HEK293 (cell line): ENCODE measurements around the gene DCHS2.

Experiments used
- CTCF ChIA-PET: fragments of 350-600 bp; formaldehyde crosslinking; extraction: SDS; loops from one replicate; lab custom pipeline; 2021; ENCODE audit warnings: antibody characterized with exemption; lab: Yijun Ruan, JAX
- POLR2A ChIA-PET: fragments of 300-600 bp; formaldehyde crosslinking; extraction: SDS; loops from one replicate; lab custom pipeline; 2020; ENCODE audit warnings: antibody characterized with exemption, inconsistent platforms; lab: Yijun Ruan, JAX
- H3K27ac ChIP-seq: fragments of 200-500 bp; sonication (Bioruptor generic); 2 replicates; pipeline ENCODE4 v1.5.1; 2014; ENCODE audit warnings: low read depth, low read length, control low read depth, inconsistent platforms; ENCODE audit errors: extremely low read depth
- H3K36me3 ChIP-seq, 2 experiments: fragments of 200-500 bp in 1 of 2; sonication (Bioruptor generic) in 1 of 2; 1 replicate in 1 of 2; 2 replicates in 1 of 2; pipeline ENCODE4 v1.5.1; 2014 to 2017; ENCODE audit warnings: inconsistent platforms in 2 of 2, low read length in 2 of 2; ENCODE audit not compliant: control insufficient read depth in 2 of 2, insufficient read depth in 1 of 2
- H3K4me1 ChIP-seq: fragments of 200-500 bp; sonication (Bioruptor generic); 2 replicates; pipeline ENCODE4 v1.5.1; 2014; ENCODE audit warnings: mild to moderate bottlenecking, low read length, inconsistent platforms; ENCODE audit not compliant: control insufficient read depth, insufficient read depth
- H3K4me3 ChIP-seq: 2 replicates; pipeline ENCODE4 v1.5.1; 2011; ENCODE audit warnings: low read depth, mild to moderate bottlenecking, control low read depth, low read length, moderate library complexity
- H3K9me3 ChIP-seq: fragments of 200-500 bp; sonication (Bioruptor generic); 2 replicates; pipeline ENCODE4 v1.5.1; 2014; ENCODE audit warnings: low read depth, low read length, inconsistent platforms; ENCODE audit not compliant: control insufficient read depth, insufficient read depth
- AEBP2 ChIP-seq: fragments of 450-650 bp; formaldehyde crosslinking; IDR thresholded peaks from 2 replicates; pipeline ENCODE4 v1.5.1; 2016; ENCODE audit warnings: missing biosample characterization, missing genetic modification characterization, borderline replicate concordance
- GLIS1 ChIP-seq: fragments of 450-650 bp; formaldehyde crosslinking; IDR thresholded peaks from 2 replicates; pipeline ENCODE4 v1.5.1; 2016; ENCODE audit warnings: missing biosample characterization, missing genetic modification characterization
- KLF1 ChIP-seq: fragments of 450-650 bp; formaldehyde crosslinking; IDR thresholded peaks from 2 replicates; pipeline ENCODE4 v1.5.1; 2016; ENCODE audit warnings: missing biosample characterization, missing genetic modification characterization
- PRDM1 ChIP-seq: fragments of 450-650 bp; formaldehyde crosslinking; IDR thresholded peaks from 2 replicates; pipeline ENCODE4; 2016; ENCODE audit warnings: missing biosample characterization, missing genetic modification characterization
- SP2 ChIP-seq: fragments of 450-650 bp; formaldehyde crosslinking; IDR thresholded peaks from 2 replicates; pipeline ENCODE4 v1.5.1; 2016; ENCODE audit warnings: missing biosample characterization, missing genetic modification characterization
- SP3 ChIP-seq: fragments of 450-650 bp; formaldehyde crosslinking; IDR thresholded peaks from 2 replicates; pipeline ENCODE4 v1.5.1; 2016; ENCODE audit warnings: missing biosample characterization, missing genetic modification characterization
- ZBTB17 ChIP-seq: fragments of 450-650 bp; formaldehyde crosslinking; IDR thresholded peaks from 2 replicates; pipeline ENCODE4 v1.5.1; 2016; ENCODE audit warnings: missing biosample characterization, missing genetic modification characterization
- ZBTB20 ChIP-seq: fragments of 450-650 bp; formaldehyde crosslinking; IDR thresholded peaks from 2 replicates; pipeline ENCODE4 v1.5.1; 2016; ENCODE audit warnings: missing biosample characterization, missing genetic modification characterization
- ZNF114 ChIP-seq: fragments of 450-650 bp; formaldehyde crosslinking; IDR thresholded peaks from 2 replicates; pipeline ENCODE4 v1.5.0; 2017; ENCODE audit warnings: missing biosample characterization, missing genetic modification characterization
- ZNF121 ChIP-seq: fragments of 450-650 bp; formaldehyde crosslinking; IDR thresholded peaks from 2 replicates; pipeline ENCODE4 v1.5.1; 2016; ENCODE audit warnings: missing biosample characterization, missing genetic modification characterization
- ZNF140 ChIP-seq: fragments of 450-650 bp; formaldehyde crosslinking; IDR thresholded peaks from 2 replicates; pipeline ENCODE4 v1.5.1; 2016; ENCODE audit warnings: missing biosample characterization, missing genetic modification characterization
- ZNF169 ChIP-seq: fragments of 450-650 bp; formaldehyde crosslinking; IDR thresholded peaks from 2 replicates; pipeline ENCODE4 v1.5.1; 2016; ENCODE audit warnings: missing biosample characterization, missing genetic modification characterization
- ZNF274 ChIP-seq, 2 experiments: fragments of 200-500 bp in 1 of 2; fragments of 450-650 bp in 1 of 2; sonication (Bioruptor generic) in 1 of 2; formaldehyde crosslinking in 1 of 2; IDR thresholded peaks; 2 replicates each; pipeline versions ENCODE4 v1.5.1 to v1.6.1; 2014 to 2016; ENCODE audit warnings: borderline replicate concordance in 1 of 2, inconsistent platforms in 1 of 2, low read length in 1 of 2, missing biosample characterization in 1 of 2, missing genetic modification characterization in 1 of 2
- ZNF416 ChIP-seq: fragments of 450-650 bp; formaldehyde crosslinking; IDR thresholded peaks from 2 replicates; pipeline ENCODE4 v1.5.1; 2016; ENCODE audit warnings: missing biosample characterization, missing genetic modification characterization
- ZNF433 ChIP-seq: fragments of 450-650 bp; formaldehyde crosslinking; IDR thresholded peaks from 2 replicates; pipeline ENCODE4 v1.5.1; 2016; ENCODE audit warnings: missing biosample characterization, missing genetic modification characterization, low read depth
- ZNF510 ChIP-seq: fragments of 450-650 bp; formaldehyde crosslinking; IDR thresholded peaks from 2 replicates; pipeline ENCODE4 v1.5.1; 2018; ENCODE audit warnings: mild to moderate bottlenecking, missing genetic modification characterization, missing biosample characterization; ENCODE audit not compliant: insufficient replicate concordance
- ZNF558 ChIP-seq: fragments of 450-650 bp; formaldehyde crosslinking; IDR thresholded peaks from 2 replicates; pipeline ENCODE4 v1.5.1; 2016; ENCODE audit warnings: missing biosample characterization, missing genetic modification characterization
- ZNF596 ChIP-seq: fragments of 450-650 bp; IDR thresholded peaks from 2 replicates; pipeline ENCODE4 v1.5.0; 2018; ENCODE audit warnings: missing biosample characterization, mild to moderate bottlenecking, missing genetic modification characterization, moderate library complexity
- TF ChIP-seq, protein P1 (sequence below): fragments of 450-650 bp; formaldehyde crosslinking; IDR thresholded peaks from 2 replicates; pipeline ENCODE4 v1.5.1; 2017; ENCODE audit warnings: missing biosample characterization, missing genetic modification characterization
- TF ChIP-seq, protein P2 (sequence below): fragments of 450-650 bp; formaldehyde crosslinking; IDR thresholded peaks from 2 replicates; pipeline ENCODE4 v1.5.1; 2016; ENCODE audit warnings: missing biosample characterization, missing genetic modification characterization
- TF ChIP-seq, protein P3 (sequence below): fragments of 450-650 bp; formaldehyde crosslinking; IDR thresholded peaks from 2 replicates; pipeline ENCODE4 v1.5.1; 2016; ENCODE audit warnings: missing biosample characterization, missing genetic modification characterization, borderline replicate concordance

The DCHS2 gene

DNA sequence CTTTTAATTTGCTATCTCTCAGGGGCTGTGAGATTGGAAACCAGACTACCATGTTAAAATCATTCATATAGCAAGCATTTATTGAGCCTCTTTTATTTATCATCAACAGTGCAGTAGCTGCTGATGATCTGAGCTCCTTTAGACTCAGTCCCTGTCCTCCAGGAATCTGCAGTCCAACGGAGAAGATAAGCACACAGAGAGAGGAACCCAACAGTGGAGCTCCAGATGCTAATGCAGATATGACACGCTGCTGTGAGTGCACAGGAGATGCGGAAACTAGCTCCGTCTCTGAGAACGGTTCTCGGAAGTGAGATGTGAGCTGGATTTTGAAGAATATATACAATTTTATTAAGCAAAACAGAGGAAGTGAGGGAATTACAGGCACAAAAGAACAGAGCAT lies 35.4 kb downstream of the DCHS2 start:
- Histone ChIP-seq H3K9me3 (no peaks in the 10 kb centered on the region), H3K4me1 (no peaks in the 10 kb centered on the region), H3K4me3 (no peak overlapping the region), H3K27ac (no peak overlapping the region), H3K36me3 (no peaks in the 10 kb centered on the region)
- POLR2A ChIA-PET, result no interaction called here
- CTCF ChIA-PET, result no interaction called here
- TF ChIP-seq ZNF416 (tag by site-specific recombination), result no peak
- TF ChIP-seq ZNF596 (tag by site-specific recombination), result no peak
- no peak for TF ChIP-seq SP2 (tag by site-specific recombination)
- TF ChIP-seq ZNF140 (tag by site-specific recombination), result no peak
- TF ChIP-seq AEBP2, result no peak
- TF ChIP-seq, protein P1, sequence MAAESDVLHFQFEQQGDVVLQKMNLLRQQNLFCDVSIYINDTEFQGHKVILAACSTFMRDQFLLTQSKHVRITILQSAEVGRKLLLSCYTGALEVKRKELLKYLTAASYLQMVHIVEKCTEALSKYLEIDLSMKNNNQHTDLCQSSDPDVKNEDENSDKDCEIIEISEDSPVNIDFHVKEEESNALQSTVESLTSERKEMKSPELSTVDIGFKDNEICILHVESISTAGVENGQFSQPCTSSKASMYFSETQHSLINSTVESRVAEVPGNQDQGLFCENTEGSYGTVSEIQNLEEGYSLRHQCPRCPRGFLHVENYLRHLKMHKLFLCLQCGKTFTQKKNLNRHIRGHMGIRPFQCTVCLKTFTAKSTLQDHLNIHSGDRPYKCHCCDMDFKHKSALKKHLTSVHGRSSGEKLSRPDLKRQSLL, result no peak
- TF ChIP-seq, protein P2, sequence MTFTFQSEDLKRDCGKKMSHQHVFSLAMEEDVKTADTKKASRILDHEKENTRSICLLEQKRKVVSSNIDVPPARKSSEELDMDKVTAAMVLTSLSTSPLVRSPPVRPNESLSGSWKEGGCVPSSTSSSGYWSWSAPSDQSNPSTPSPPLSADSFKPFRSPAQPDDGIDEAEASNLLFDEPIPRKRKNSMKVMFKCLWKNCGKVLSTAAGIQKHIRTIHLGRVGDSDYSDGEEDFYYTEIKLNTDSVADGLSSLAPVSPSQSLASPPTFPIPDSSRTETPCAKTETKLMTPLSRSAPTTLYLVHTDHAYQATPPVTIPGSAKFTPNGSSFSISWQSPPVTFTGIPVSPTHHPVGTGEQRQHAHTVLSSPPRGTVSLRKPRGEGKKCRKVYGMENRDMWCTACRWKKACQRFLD (tag by site-specific recombination), result no peak
- no peak for TF ChIP-seq ZNF114
- TF ChIP-seq, protein P3, sequence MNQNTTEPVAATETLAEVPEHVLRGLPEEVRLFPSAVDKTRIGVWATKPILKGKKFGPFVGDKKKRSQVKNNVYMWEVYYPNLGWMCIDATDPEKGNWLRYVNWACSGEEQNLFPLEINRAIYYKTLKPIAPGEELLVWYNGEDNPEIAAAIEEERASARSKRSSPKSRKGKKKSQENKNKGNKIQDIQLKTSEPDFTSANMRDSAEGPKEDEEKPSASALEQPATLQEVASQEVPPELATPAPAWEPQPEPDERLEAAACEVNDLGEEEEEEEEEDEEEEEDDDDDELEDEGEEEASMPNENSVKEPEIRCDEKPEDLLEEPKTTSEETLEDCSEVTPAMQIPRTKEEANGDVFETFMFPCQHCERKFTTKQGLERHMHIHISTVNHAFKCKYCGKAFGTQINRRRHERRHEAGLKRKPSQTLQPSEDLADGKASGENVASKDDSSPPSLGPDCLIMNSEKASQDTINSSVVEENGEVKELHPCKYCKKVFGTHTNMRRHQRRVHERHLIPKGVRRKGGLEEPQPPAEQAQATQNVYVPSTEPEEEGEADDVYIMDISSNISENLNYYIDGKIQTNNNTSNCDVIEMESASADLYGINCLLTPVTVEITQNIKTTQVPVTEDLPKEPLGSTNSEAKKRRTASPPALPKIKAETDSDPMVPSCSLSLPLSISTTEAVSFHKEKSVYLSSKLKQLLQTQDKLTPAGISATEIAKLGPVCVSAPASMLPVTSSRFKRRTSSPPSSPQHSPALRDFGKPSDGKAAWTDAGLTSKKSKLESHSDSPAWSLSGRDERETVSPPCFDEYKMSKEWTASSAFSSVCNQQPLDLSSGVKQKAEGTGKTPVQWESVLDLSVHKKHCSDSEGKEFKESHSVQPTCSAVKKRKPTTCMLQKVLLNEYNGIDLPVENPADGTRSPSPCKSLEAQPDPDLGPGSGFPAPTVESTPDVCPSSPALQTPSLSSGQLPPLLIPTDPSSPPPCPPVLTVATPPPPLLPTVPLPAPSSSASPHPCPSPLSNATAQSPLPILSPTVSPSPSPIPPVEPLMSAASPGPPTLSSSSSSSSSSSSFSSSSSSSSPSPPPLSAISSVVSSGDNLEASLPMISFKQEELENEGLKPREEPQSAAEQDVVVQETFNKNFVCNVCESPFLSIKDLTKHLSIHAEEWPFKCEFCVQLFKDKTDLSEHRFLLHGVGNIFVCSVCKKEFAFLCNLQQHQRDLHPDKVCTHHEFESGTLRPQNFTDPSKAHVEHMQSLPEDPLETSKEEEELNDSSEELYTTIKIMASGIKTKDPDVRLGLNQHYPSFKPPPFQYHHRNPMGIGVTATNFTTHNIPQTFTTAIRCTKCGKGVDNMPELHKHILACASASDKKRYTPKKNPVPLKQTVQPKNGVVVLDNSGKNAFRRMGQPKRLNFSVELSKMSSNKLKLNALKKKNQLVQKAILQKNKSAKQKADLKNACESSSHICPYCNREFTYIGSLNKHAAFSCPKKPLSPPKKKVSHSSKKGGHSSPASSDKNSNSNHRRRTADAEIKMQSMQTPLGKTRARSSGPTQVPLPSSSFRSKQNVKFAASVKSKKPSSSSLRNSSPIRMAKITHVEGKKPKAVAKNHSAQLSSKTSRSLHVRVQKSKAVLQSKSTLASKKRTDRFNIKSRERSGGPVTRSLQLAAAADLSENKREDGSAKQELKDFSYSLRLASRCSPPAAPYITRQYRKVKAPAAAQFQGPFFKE (tag by site-specific recombination), result no peak
- TF ChIP-seq ZNF433 (tag by site-specific recombination), result no peak
- TF ChIP-seq ZBTB20 (tag by site-specific recombination), result no peak
- no peak for TF ChIP-seq KLF1 (tag by site-specific recombination)
- TF ChIP-seq PRDM1 (tag by site-specific recombination), result no peak
- TF ChIP-seq GLIS1, result no peak
- no peak for TF ChIP-seq ZNF510 (tag by site-specific recombination)

DNA sequence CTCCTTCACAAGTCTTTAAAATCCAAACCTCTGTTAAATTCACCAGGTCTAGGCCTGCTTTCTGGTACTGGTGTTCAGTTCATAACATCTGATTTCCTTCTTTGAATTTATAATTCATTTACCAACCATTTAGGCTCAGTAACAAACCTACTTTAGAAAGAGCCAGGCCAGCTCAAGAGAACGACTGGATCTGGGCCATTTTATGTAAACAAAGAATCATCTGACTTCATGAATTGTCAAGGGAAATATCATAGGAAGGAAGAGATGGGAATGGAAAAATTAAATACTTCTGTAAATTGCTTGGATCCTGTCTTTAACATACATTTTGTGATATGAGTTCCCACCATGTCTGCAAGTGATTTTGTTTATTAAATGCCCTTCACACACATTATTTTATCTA lies 36.5 kb downstream of the DCHS2 start:
- Histone ChIP-seq H3K36me3 (no peaks in the 10 kb centered on the region), H3K4me1 (no peaks in the 10 kb centered on the region), H3K4me3 (no peak overlapping the region), H3K27ac (no peak overlapping the region), H3K9me3 (no peaks in the 10 kb centered on the region)
- ChIA-PET CTCF (no interaction called here), POLR2A (interaction anchor here (0.6 kb wide), 1 partner anchor 15 kb away, joined by 3 read pairs; no protein-coding TSS in a partner anchor)
- TF ChIP-seq ZNF558 (no peak), ZBTB17 (tag by site-specific recombination) (no peak), ZNF121 (tag by site-specific recombination) (no peak), ZNF274 (IDR thresholded peaks at IDR 0.05; ENCODE audit: low read length) (no peak), ZNF274 (tag by site-specific recombination; IDR thresholded peaks at IDR 0.05; ENCODE audit: borderline replicate concordance) (no peak), ZNF169 (no peak), SP3 (tag by site-specific recombination) (no peak)
